Panc1 (cell line): ENCODE results near the gene ROMO1.

Experiments
- TCF7L2 ChIP-seq: IDR thresholded peaks from 2 replicates; pipeline ENCODE4 v1.6.1; 2011; ENCODE audit warnings: mild to moderate bottlenecking, low read depth, low read length, inconsistent platforms
- TF ChIP-seq, protein P1 (sequence below): fragments of 450-650 bp; IDR thresholded peaks from 2 replicates; pipeline ENCODE4 v1.5.1; 2017; ENCODE audit warnings: mild to moderate bottlenecking

DNA sequence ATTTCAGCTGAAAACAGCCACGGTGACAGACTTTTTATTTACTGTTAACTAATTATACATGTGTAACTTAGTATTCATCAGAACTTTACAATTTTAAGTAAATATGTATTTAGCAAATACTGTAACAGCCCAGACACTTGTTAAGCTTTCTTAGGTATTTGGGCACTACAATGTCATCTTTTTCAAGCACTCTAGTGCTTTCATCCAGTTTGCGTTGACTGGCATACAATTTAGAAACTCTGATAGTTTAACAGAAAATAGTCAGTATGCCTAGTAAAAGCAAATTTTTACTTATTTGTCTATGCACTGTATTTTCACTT lies 32.2 kb downstream of the ROMO1 start:
- TF ChIP-seq TCF7L2, result no peak
- TF ChIP-seq, protein P1, sequence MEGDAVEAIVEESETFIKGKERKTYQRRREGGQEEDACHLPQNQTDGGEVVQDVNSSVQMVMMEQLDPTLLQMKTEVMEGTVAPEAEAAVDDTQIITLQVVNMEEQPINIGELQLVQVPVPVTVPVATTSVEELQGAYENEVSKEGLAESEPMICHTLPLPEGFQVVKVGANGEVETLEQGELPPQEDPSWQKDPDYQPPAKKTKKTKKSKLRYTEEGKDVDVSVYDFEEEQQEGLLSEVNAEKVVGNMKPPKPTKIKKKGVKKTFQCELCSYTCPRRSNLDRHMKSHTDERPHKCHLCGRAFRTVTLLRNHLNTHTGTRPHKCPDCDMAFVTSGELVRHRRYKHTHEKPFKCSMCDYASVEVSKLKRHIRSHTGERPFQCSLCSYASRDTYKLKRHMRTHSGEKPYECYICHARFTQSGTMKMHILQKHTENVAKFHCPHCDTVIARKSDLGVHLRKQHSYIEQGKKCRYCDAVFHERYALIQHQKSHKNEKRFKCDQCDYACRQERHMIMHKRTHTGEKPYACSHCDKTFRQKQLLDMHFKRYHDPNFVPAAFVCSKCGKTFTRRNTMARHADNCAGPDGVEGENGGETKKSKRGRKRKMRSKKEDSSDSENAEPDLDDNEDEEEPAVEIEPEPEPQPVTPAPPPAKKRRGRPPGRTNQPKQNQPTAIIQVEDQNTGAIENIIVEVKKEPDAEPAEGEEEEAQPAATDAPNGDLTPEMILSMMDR, result no peak
